A549 (cell line): ENCODE results near the gene TBATA.
"Not testable (repeated sequence)": the region's sequence is repeated elsewhere in the genome, so short reads cannot be mapped to it uniquely, and the experiment has no call there.

ENCODE experiments used
- CTCF ChIP-seq: fragments of >200 bp; sonication (Bioruptor Twin); formaldehyde crosslinking; IDR thresholded peaks from 3 replicates; pipeline ENCODE4 v1.5.1; 2016
- HMGXB4 ChIP-seq: fragments of 250-450 bp; sonication (Bioruptor Pico); IDR thresholded peaks from 2 replicates; pipeline ENCODE4 v1.5.0; 2021; ENCODE audit warnings: mild to moderate bottlenecking, moderate library complexity, borderline replicate concordance
- MAFK ChIP-seq: fragments of 450-650 bp; IDR thresholded peaks from 2 replicates; pipeline ENCODE4 v1.6.1; 2014; ENCODE audit not compliant: partially characterized antibody
- RAD21 ChIP-seq, 2 experiments: fragments of >200 bp in 1 of 2; sonication (Bioruptor Twin) in 1 of 2; formaldehyde crosslinking in 1 of 2; IDR thresholded peaks in 1 of 2; conservative IDR thresholded peaks in 1 of 2; 2 replicates in 1 of 2; 3 replicates in 1 of 2; pipeline ENCODE4 v1.6.1; 2012 to 2018; ENCODE audit warnings: inconsistent platforms in 1 of 2
- RNF2 ChIP-seq: fragments of 200-600 bp; sonication (generic); IDR thresholded peaks from 2 replicates; pipeline ENCODE4 v1.6.1; 2016; ENCODE audit warnings: low read depth, mild to moderate bottlenecking, antibody characterized with exemption, moderate library complexity, borderline replicate concordance
- SMC3 ChIP-seq: fragments of >200 bp; sonication (Bioruptor Twin); formaldehyde crosslinking; IDR thresholded peaks from 3 replicates; pipeline ENCODE4 v1.6.1; 2018; ENCODE audit warnings: inconsistent platforms

DNA sequence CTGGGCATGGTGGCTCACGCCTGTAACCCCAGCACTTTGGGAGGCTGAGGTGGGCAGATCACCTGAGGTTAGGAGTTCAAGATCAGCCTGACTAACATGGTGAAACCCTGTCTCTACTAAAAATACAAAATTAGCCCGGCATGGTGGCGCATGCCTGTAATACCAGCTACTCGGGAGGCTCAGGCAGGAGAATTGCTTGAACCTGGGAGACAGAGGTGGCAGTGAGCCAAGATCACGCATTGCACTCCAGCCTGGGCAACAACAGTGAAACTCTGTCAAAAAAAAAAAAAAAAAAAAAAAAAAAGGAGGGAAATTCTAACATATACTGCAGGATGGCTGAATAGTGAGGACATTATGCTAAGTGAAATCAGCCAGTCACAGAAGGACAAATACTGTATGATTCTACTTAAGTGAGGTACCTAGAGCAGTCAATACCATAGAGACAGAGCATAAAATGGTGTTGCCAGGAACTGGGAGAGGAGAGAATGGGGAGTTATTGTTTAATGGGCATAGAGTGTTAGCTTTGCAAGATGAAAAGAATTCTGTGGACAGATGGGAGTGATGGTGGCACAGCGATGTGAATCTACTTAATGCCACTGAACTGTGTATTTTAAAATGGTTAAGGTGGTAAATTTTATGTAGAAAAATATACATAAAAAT, 17.0 kb downstream of the TBATA start:
- TF ChIP-seq HMGXB4 (CRISPR knock-in tag); CTCF; RNF2; RAD21 (conservative IDR thresholded peaks at IDR 0.05 in 1 of 2, IDR thresholded peaks at IDR 0.05 in 1 of 2); MAFK; SMC3: not testable (repeated sequence)
